Esophagus mucosa (tissue), 1 donor: ENCODE measurements around the gene RBP4. TPM values are rescaled to one million over a fixed set of nuclear protein-coding genes. Genes with fewer than 3 reads are reported as not detected.
"Not testable (repeated sequence)": the region's sequence is repeated elsewhere in the genome, so short reads cannot be mapped to it uniquely, and the experiment has no call there.

ENCODE experiments used
- ATAC-seq: fragments of 200-7000 bp; cut with Tn5 transposase; one replicate; pipeline ENCODE4 v1.9.1; 2020
- total RNA-seq: library from RNA; stranded (reverse); gene quantifications from one replicate; pipeline ENCODE4 v1.2.4, GENCODE V29; 2023
- donor health status: DM: yes; HTN: yes; CAD: no.

The RBP4 gene
- total RNA-seq, 1 donor from 2014 or later, result 0.60 TPM

- ATAC-seq, result no peak
These were observed 35.6 kb downstream of the RBP4 start for GRCh38 chr10:93565446-93565845.

- no peak for ATAC-seq
These were observed 40.5 kb downstream of the RBP4 start for GRCh38 chr10:93560541-93560940.

- no peak for ATAC-seq
These were observed 41.5 kb downstream of the RBP4 start for GRCh38 chr10:93559490-93559889.

- ATAC-seq, result peak; percentile 69
These were observed 46.1 kb downstream of the RBP4 start for GRCh38 chr10:93554760-93555432.

- ATAC-seq, result no peak
These were observed 46.7 kb downstream of the RBP4 start for GRCh38 chr10:93554316-93554663.

- no peak for ATAC-seq
These were observed 47.3 kb downstream of the RBP4 start for GRCh38 chr10:93553482-93554315.

GRCh38 chr10:93552780-93553179 is 48.3 kb downstream of the RBP4 start:
- no peak for ATAC-seq

GRCh38 chr10:93550606-93551005 is 50.4 kb downstream of the RBP4 start:
- no peak for ATAC-seq

GRCh38 chr10:93548376-93549071 is 52.5 kb downstream of the RBP4 start:
- no peak for ATAC-seq

- ATAC-seq, result no peak
These were observed 53.5 kb downstream of the RBP4 start for GRCh38 chr10:93547522-93547921.

GRCh38 chr10:93546995-93547394 is 54.0 kb downstream of the RBP4 start:
- ATAC-seq, result not testable (repeated sequence)

GRCh38 chr10:93542358-93542791 is 58.7 kb downstream of the RBP4 start:
- no peak for ATAC-seq

Other genes with a start within 250 kb of the RBP4 start
- gene MYOF, start 118.9 kb downstream of the RBP4 start, total RNA-seq, result 134 TPM
- gene CEP55, start 104.6 kb downstream of the RBP4 start, total RNA-seq, result 17.8 TPM
- gene FFAR4, start 34.6 kb downstream of the RBP4 start, total RNA-seq, result 0.16 TPM
- gene PDE6C, start 11.3 kb upstream of the RBP4 start, total RNA-seq, result not detected
- 11.8 TPM for gene FRA10AC1, start 101.4 kb upstream of the RBP4 start, total RNA-seq
- gene LGI1, start 156.7 kb upstream of the RBP4 start, total RNA-seq, result not detected